Endothelial cell of umbilical vein (primary cell): ENCODE measurements around the gene CAMTA1. TPM values are rescaled to one million over a fixed set of nuclear protein-coding genes. Genes with fewer than 3 reads are reported as not detected.

Experiments
- BruUV-seq: library from RNA; stranded (reverse); fragments of 400-500 nt; replicated peaks from 2 replicates; lab custom pipeline; 2021; lab: Mats Ljungman, UMichigan
- CTCF ChIA-PET: fragments of 300-600, 350-600 bp; sonication (Branson Sonifier 250); formaldehyde crosslinking; loops from one replicate; lab custom pipeline; 2021; ENCODE audit warnings: antibody characterized with exemption, inconsistent platforms; lab: Charles Lee
- POLR2A ChIA-PET: fragments of 300-600, 350-600 bp; sonication (Branson Sonifier 250); formaldehyde crosslinking; loops from one replicate; lab custom pipeline; 2021; ENCODE audit warnings: antibody characterized with exemption, inconsistent platforms; lab: Charles Lee
- DNase-seq: peaks from one replicate; pipeline ENCODE4 v3.0.0-alpha.2; 2011; ENCODE audit warnings: low read depth, low spot score
- FAIRE-seq: peaks from 2 replicates; lab custom pipeline; 2011; peaks lifted over from hg19 to GRCh38; lab: Jason Lieb, UNC
- H2AFZ ChIP-seq: 2 replicates; pipeline ENCODE4 v1.6.0; 2012; ENCODE audit warnings: low read depth, low read length, control low read depth, inconsistent platforms
- H3K27ac ChIP-seq: 2 replicates; pipeline ENCODE4 v1.5.1; 2011; ENCODE audit warnings: low read depth, mild to moderate bottlenecking, control low read depth, low read length, moderate library complexity; ENCODE audit not compliant: insufficient read depth
- H3K27me3 ChIP-seq, 2 experiments: 2 replicates each; pipeline versions ENCODE4 v1.6.0 to v1.6.1; 2011; ENCODE audit warnings: low read length in 2 of 2, mixed read lengths in 1 of 2; ENCODE audit not compliant: control insufficient read depth in 2 of 2, insufficient read depth in 2 of 2
- H3K36me3 ChIP-seq, 2 experiments: 2 replicates in 1 of 2; 3 replicates in 1 of 2; pipeline ENCODE4 v1.5.1; 2011; ENCODE audit warnings: low read length in 2 of 2, mild to moderate bottlenecking in 1 of 2, moderate library complexity in 1 of 2; ENCODE audit not compliant: control insufficient read depth in 2 of 2, insufficient read depth in 2 of 2; ENCODE audit errors: extremely low read depth in 1 of 2
- H3K4me1 ChIP-seq: 3 replicates; pipeline ENCODE4 v1.5.1; 2011; ENCODE audit warnings: mild to moderate bottlenecking, low read length; ENCODE audit not compliant: control insufficient read depth, insufficient read depth; ENCODE audit errors: extremely low read depth
- H3K4me2 ChIP-seq: 2 replicates; pipeline ENCODE4 v1.6.1; 2011; ENCODE audit warnings: low read length, control low read depth, mixed read lengths; ENCODE audit not compliant: insufficient read depth
- H3K4me3 ChIP-seq, 3 experiments: fragments of 200-600 bp in 1 of 3; sonication (generic), shearing (Covaris generic) in 1 of 3; replicated peaks in 1 of 3; 2 replicates each; pipeline ENCODE4 v1.5.1; 2011 to 2016; ENCODE audit warnings: control low read depth in 3 of 3, low read length in 3 of 3, mild to moderate bottlenecking in 2 of 3, inconsistent platforms in 1 of 3, low read depth in 1 of 3, moderate library complexity in 1 of 3; ENCODE audit not compliant: insufficient read depth in 1 of 3
- H3K79me2 ChIP-seq: 2 replicates; pipeline ENCODE4 v1.6.0; 2012; ENCODE audit warnings: low read length, inconsistent platforms; ENCODE audit not compliant: control insufficient read depth, insufficient read depth
- H3K9ac ChIP-seq: replicated peaks from 2 replicates; pipeline ENCODE3; 2011; ENCODE audit warnings: low read length, control low read depth; ENCODE audit not compliant: insufficient read depth; ENCODE audit errors: extremely low read depth
- H3K9me1 ChIP-seq: replicated peaks from 3 replicates; pipeline ENCODE4 v1.6.0; 2011; ENCODE audit warnings: mild to moderate bottlenecking, low read length; ENCODE audit not compliant: control insufficient read depth, insufficient read depth; ENCODE audit errors: extremely low read depth
- H3K9me3 ChIP-seq: replicated peaks from 2 replicates; pipeline ENCODE4 v1.5.1; 2012; ENCODE audit warnings: low read length, inconsistent platforms; ENCODE audit not compliant: control insufficient read depth, insufficient read depth
- H4K20me1 ChIP-seq: replicated peaks from 2 replicates; pipeline ENCODE3; 2011; ENCODE audit warnings: mild to moderate bottlenecking, low read length; ENCODE audit not compliant: control insufficient read depth, insufficient read depth; ENCODE audit errors: extremely low read depth
- CTCF ChIP-seq, 2 donors: IDR thresholded peaks; 1 replicate in 1 of 2; 2 replicates in 1 of 2; pipeline ENCODE4 v1.5.1; 2011; ENCODE audit warnings: low read length in 2 of 2, mild to moderate bottlenecking in 2 of 2, moderate library complexity in 2 of 2, control low read depth in 1 of 2, inconsistent platforms in 1 of 2, low read depth in 1 of 2; ENCODE audit not compliant: insufficient read depth in 1 of 2; ENCODE audit errors: extremely low read depth in 1 of 2
- EZH2 ChIP-seq: IDR thresholded peaks from 2 replicates; pipeline ENCODE4 v1.6.1; 2012; ENCODE audit warnings: borderline replicate concordance, low read depth, mild to moderate bottlenecking, moderate library complexity, low read length, inconsistent platforms; ENCODE audit not compliant: severe bottlenecking
- FOS ChIP-seq: IDR thresholded peaks from 2 replicates; pipeline ENCODE4 v1.6.1; 2011; ENCODE audit warnings: mild to moderate bottlenecking, low read length, moderate library complexity, borderline replicate concordance; ENCODE audit not compliant: insufficient read depth
- GATA2 ChIP-seq: IDR thresholded peaks from 2 replicates; pipeline ENCODE4 v1.7.0; 2011; ENCODE audit warnings: low read depth, mild to moderate bottlenecking, moderate library complexity, mixed read lengths, low read length; ENCODE audit not compliant: insufficient read length, insufficient read depth
- JUN ChIP-seq: IDR thresholded peaks from 2 replicates; pipeline ENCODE4 v1.6.1; 2011; ENCODE audit warnings: borderline replicate concordance, low read depth; ENCODE audit not compliant: insufficient read length, insufficient read depth
- MAX ChIP-seq: IDR thresholded peaks from 2 replicates; pipeline ENCODE4 v1.6.1; 2011; ENCODE audit not compliant: insufficient read depth, insufficient read length
- MYC ChIP-seq: IDR thresholded peaks from one replicate; pipeline ENCODE4 v1.6.1; 2011; ENCODE audit warnings: mild to moderate bottlenecking, low read depth, low read length
- POLR2A ChIP-seq: IDR thresholded peaks from 2 replicates; pipeline ENCODE4 v1.6.1; 2012; ENCODE audit warnings: low read depth, mild to moderate bottlenecking, control low read depth, low read length
- POLR2AphosphoS5 ChIP-seq: IDR thresholded peaks from 2 replicates; pipeline ENCODE4 v1.6.1; 2012; ENCODE audit warnings: low read depth, mild to moderate bottlenecking, control low read depth, low read length, moderate library complexity; ENCODE audit not compliant: insufficient read depth
- dilution Hi-C: fragments of 300-500 bp; cut with MboI; formaldehyde crosslinking; loops from one replicate; pipeline ENCODE4 v1.15.0; 2019; ENCODE audit warnings: low sequenced_read_pairs; ENCODE audit not compliant: extremely low pct_ligation_motif_present
- intact Hi-C: fragments of 100-400 bp; cut with micrococcal nuclease; formaldehyde crosslinking; loops from one replicate; pipeline ENCODE4 v1.10.0; 2022
- polyA plus RNA-seq, 4 experiments: library from polyadenylated mRNA; depleted of rRNA in 3 of 4; stranded (reverse) in 3 of 4; unstranded in 1 of 4; fragments of >200 nt; gene quantifications; 2 replicates each; pipeline versions ENCODE4 v1.2.1 to v1.2.3, GENCODE V29; 2011 to 2012; ENCODE audit warnings: missing spikeins in 1 of 4
- total RNA-seq: library from RNA; stranded (reverse); gene quantifications from 2 replicates; pipeline ENCODE4 v1.2.3, GENCODE V29; 2021

The CAMTA1 gene
- total and polyA plus RNA-seq, 2 donors (not counting 3 experiments of a cell fraction or from before 2014, with no cell fraction given), result 50.8 to 92.7 TPM

- Histone ChIP-seq H3K4me1 (no peaks in the 10 kb centered on the region), H3K27me3 (no peaks in the 10 kb centered on the region), H2AFZ (no peak overlapping the region), H3K9me1 (no peaks in the 10 kb centered on the region), H3K27ac (no peak overlapping the region), H3K36me3 (no peaks in the 10 kb centered on the region), H3K9me3 (no peaks in the 10 kb centered on the region), H3K4me3 (no peak overlapping the region), H3K4me2 (no peak overlapping the region), H3K79me2 (no peaks in the 10 kb centered on the region), H3K9ac (no peak overlapping the region), H4K20me1 (no peaks in the 10 kb centered on the region)
- dilution Hi-C loops (no loop called here), intact Hi-C loops (no loop called here)
- BruUV-seq, result no TSS peak
- TF ChIP-seq GATA2 (no peak), POLR2A (no peak), POLR2AphosphoS5 (no peak), JUN (no peak), FOS (no peak), MAX (no peak), MYC (no peak), EZH2 (no peak), CTCF (IDR thresholded peaks at IDR 0.05; ENCODE audit: extremely low read depth in 1 of 2, insufficient read depth in 1 of 2, low read depth in 1 of 2, low read length in 2 of 2) (no peak)
- no peak for FAIRE-seq
- POLR2A ChIA-PET, result no interaction called here
- no peak for DNase-seq
- CTCF ChIA-PET, result interaction anchor here (1.4 kb wide), 1 partner anchor 146 kb away, joined by 4 read pairs; no protein-coding TSS in a partner anchor
Measured at GRCh38 chr1:6923955-6924881, 139.0 kb downstream of the CAMTA1 start.
